NCI-H187 (cell line): ENCODE measurements around the gene SLC46A2.

Source experiments
- DNase-seq, 2 experiments: peaks; one replicate each; lab custom pipeline; 2025; lab: John Stamatoyannopoulos, UW

SLC46A2 gene

GRCh38 chr9:112858005-112858404, 32.7 kb downstream of the SLC46A2 start:
- DNase-seq = no peak

GRCh38 chr9:112856843-112857242, 33.8 kb downstream of the SLC46A2 start:
- DNase-seq = no peak

- DNase-seq = no peak
Measured at GRCh38 chr9:112856200-112856599, 34.5 kb downstream of the SLC46A2 start.

GRCh38 chr9:112854657-112855056, 36.0 kb downstream of the SLC46A2 start:
- no peak for DNase-seq

- DNase-seq = no peak
Measured at GRCh38 chr9:112853882-112854585, 36.6 kb downstream of the SLC46A2 start.

GRCh38 chr9:112852741-112853504, 37.8 kb downstream of the SLC46A2 start:
- DNase-seq = no peak

- DNase-seq = no peak
Measured at GRCh38 chr9:112850840-112851239, 39.8 kb downstream of the SLC46A2 start.

GRCh38 chr9:112849363-112849922, 41.2 kb downstream of the SLC46A2 start:
- DNase-seq = no peak

- no peak for DNase-seq
Measured at GRCh38 chr9:112848316-112849151, 42.1 kb downstream of the SLC46A2 start.

GRCh38 chr9:112846528-112847488, 43.9 kb downstream of the SLC46A2 start:
- no peak for DNase-seq

GRCh38 chr9:112844771-112845542, 45.7 kb downstream of the SLC46A2 start:
- no peak for DNase-seq

GRCh38 chr9:112842555-112842954, 48.1 kb downstream of the SLC46A2 start:
- no peak for DNase-seq

GRCh38 chr9:112841261-112841660, 49.4 kb downstream of the SLC46A2 start:
- DNase-seq = no peak

- no peak for DNase-seq
Measured at GRCh38 chr9:112839331-112839730, 51.3 kb downstream of the SLC46A2 start.

GRCh38 chr9:112838342-112838741, 52.3 kb downstream of the SLC46A2 start:
- no peak for DNase-seq

- DNase-seq = peak in 1 of 2 experiments; percentile 9
Measured at GRCh38 chr9:112836394-112836793, 54.3 kb downstream of the SLC46A2 start.

GRCh38 chr9:112833081-112833480, 57.6 kb downstream of the SLC46A2 start:
- DNase-seq = no peak

GRCh38 chr9:112831969-112832368, 58.7 kb downstream of the SLC46A2 start:
- DNase-seq = no peak

GRCh38 chr9:112831281-112831851, 59.3 kb downstream of the SLC46A2 start:
- peak in 1 of 2 experiments; percentile 31 for DNase-seq
